ENCODE measurements around the gene AEN. TPM values are rescaled to one million over a fixed set of nuclear protein-coding genes. Genes with fewer than 3 reads are reported as not detected.
A peak's percentile ranks its signal among the peaks of the same experiment; 100 is the strongest.

Gene AEN
- polyA plus RNA-seq, 2 of the 4 experiments (the other 2 are of a cell fraction), result 57.2 to 74.9 TPM

DNA sequence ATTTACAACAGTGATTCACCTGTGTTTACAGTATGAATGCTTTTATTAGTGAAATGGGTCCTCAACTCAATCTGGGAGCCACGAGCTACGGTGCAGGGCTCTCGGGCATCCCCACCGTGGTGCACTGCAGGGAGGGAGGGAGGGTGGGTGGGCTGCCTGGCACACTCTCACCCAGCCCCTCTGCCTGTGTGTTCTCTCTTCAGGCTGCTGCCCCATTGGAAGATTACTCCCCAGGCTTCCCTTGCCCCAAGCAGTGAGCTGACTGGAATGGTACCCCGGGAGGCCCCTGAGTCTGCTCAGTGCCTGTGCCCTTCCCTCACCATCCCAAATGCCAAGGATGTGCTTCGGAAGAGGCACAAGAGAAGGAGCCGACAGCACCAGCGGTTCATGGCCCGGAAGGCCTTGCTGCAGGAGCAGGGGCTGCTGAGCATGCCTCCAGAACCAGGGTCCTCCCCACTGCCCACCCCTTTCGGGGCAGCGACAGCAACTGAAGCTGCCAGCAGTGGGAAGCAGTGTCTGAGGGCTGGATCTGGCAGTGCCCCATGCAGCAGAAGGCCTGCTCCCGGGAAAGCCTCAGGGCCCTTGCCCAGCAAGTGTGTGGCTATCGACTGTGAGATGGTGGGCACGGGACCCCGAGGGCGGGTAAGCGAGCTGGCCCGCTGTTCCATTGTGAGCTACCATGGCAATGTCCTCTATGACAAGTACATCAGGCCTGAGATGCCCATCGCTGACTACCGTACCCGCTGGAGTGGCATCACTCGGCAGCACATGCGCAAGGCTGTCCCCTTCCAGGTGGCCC is 5.0 kb downstream of the AEN start:
- no peak for DNase-seq (ENCODE audit: low read depth in 1 of 2, low spot score in 1 of 2)
- ChIA-PET CTCF (interaction anchor here (3.0 kb wide), 1 partner anchor 12 kb away, joined by 12 read pairs; no protein-coding TSS in a partner anchor), POLR2A (interaction anchor here (1.1 kb wide), 1 partner anchor 9 kb away, joined by 3 read pairs; no protein-coding TSS in a partner anchor)
- Histone ChIP-seq H3K27ac (no peak overlapping the region), H3K4me3 (no peak overlapping the region), H3K4me2 (peak overlapping the region; percentile 16; the same call in 2 of the 3 replicates), H3K4me1 (peaks cover 84% of the 10 kb centered on the region), H3K9me3 (no peaks in the 10 kb centered on the region)
- TF ChIP-seq HOXB5 (CRISPR knock-in tag; IDR thresholded peaks at IDR 0.05) (no peak), POLR2A (IDR thresholded peaks at IDR 0.05; ENCODE audit: low read length) (no peak), MAZ (IDR thresholded peaks at IDR 0.05; ENCODE audit: borderline replicate concordance, low read depth, low read length) (no peak), EHF (CRISPR knock-in tag; IDR thresholded peaks at IDR 0.05) (no peak), CTCF (IDR thresholded peaks at IDR 0.05) (no peak), HMGXB4 (CRISPR knock-in tag; IDR thresholded peaks at IDR 0.05; ENCODE audit: borderline replicate concordance) (no peak), HDAC2 (IDR thresholded peaks at IDR 0.05) (no peak), MYC (IDR thresholded peaks at IDR 0.05; ENCODE audit: borderline replicate concordance, low read length) (no peak), CHD4 (IDR thresholded peaks at IDR 0.05; ENCODE audit: borderline replicate concordance) (no peak), RFX5 (IDR thresholded peaks at IDR 0.05) (no peak), KDM1A (IDR thresholded peaks at IDR 0.05; ENCODE audit: low read depth) (no peak), SMC3 (IDR thresholded peaks at IDR 0.05) (no peak), RCOR1 (IDR thresholded peaks at IDR 0.05; ENCODE audit: low read depth, low read length) (no peak), FOSL2 (IDR thresholded peaks at IDR 0.05) (no peak), FOSL2 (CRISPR knock-in tag; IDR thresholded peaks at IDR 0.05) (no peak)
- TF ChIP-seq, protein P1, sequence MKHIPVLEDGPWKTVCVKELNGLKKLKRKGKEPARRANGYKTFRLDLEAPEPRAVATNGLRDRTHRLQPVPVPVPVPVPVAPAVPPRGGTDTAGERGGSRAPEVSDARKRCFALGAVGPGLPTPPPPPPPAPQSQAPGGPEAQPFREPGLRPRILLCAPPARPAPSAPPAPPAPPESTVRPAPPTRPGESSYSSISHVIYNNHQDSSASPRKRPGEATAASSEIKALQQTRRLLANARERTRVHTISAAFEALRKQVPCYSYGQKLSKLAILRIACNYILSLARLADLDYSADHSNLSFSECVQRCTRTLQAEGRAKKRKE (CRISPR knock-in tag; IDR thresholded peaks at IDR 0.05; ENCODE audit: low read depth), result no peak
- TF ChIP-seq, protein P2, sequence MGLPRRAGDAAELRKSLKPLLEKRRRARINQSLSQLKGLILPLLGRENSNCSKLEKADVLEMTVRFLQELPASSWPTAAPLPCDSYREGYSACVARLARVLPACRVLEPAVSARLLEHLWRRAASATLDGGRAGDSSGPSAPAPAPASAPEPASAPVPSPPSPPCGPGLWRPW (IDR thresholded peaks at IDR 0.05), result no peak
- no peak for FAIRE-seq
- 88% methylated on average over 21 of the region's 23 CpGs for WGBS (ENCODE audit: missing lambda C conversion rate)
- no peak for ATAC-seq

- Histone ChIP-seq H3K27ac (no peak overlapping the region), H3K9me3 (no peaks in the 10 kb centered on the region), H3K4me2 (peak overlapping the region; percentile 16; the same call in 2 of the 3 replicates), H3K4me1 (peaks cover 84% of the 10 kb centered on the region), H3K4me3 (no peak overlapping the region)
- ATAC-seq (no peak), FAIRE-seq (no peak), DNase-seq (ENCODE audit: low read depth in 1 of 2, low spot score in 1 of 2) (no peak)
- TF ChIP-seq ZNF302 (CRISPR knock-in tag; IDR thresholded peaks at IDR 0.05), result no peak
- TF ChIP-seq JUNB (IDR thresholded peaks at IDR 0.05), result no peak
- no peak for TF ChIP-seq HOXB5 (CRISPR knock-in tag; IDR thresholded peaks at IDR 0.05)
- TF ChIP-seq, protein P3, sequence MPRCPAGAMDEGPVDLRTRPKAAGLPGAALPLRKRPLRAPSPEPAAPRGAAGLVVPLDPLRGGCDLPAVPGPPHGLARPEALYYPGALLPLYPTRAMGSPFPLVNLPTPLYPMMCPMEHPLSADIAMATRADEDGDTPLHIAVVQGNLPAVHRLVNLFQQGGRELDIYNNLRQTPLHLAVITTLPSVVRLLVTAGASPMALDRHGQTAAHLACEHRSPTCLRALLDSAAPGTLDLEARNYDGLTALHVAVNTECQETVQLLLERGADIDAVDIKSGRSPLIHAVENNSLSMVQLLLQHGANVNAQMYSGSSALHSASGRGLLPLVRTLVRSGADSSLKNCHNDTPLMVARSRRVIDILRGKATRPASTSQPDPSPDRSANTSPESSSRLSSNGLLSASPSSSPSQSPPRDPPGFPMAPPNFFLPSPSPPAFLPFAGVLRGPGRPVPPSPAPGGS (IDR thresholded peaks at IDR 0.05), result no peak
- no peak for TF ChIP-seq FOSB (CRISPR knock-in tag; IDR thresholded peaks at IDR 0.05)
- no peak for TF ChIP-seq EHMT2 (IDR thresholded peaks at IDR 0.05; ENCODE audit: low read depth)
- TF ChIP-seq NFE2L2 (conservative IDR thresholded peaks at IDR 0.05; ENCODE audit: low read length), result no peak
- TF ChIP-seq CBX2 (IDR thresholded peaks at IDR 0.05; ENCODE audit: borderline replicate concordance, low read depth), result no peak
- no peak for TF ChIP-seq FOXS1 (CRISPR knock-in tag; IDR thresholded peaks at IDR 0.05)
- TF ChIP-seq USF2 (IDR thresholded peaks at IDR 0.05), result no peak
- TF ChIP-seq HOXA7 (CRISPR knock-in tag; IDR thresholded peaks at IDR 0.05), result no peak
- TF ChIP-seq, protein P2 (IDR thresholded peaks at IDR 0.05), result no peak
- no peak for TF ChIP-seq MYC (IDR thresholded peaks at IDR 0.05; ENCODE audit: borderline replicate concordance, low read length)
- TF ChIP-seq PBX3 (IDR thresholded peaks at IDR 0.05), result no peak
- no peak for TF ChIP-seq HEYL (CRISPR knock-in tag; IDR thresholded peaks at IDR 0.05)
- no peak for TF ChIP-seq GATA3 (IDR thresholded peaks at IDR 0.05; ENCODE audit: borderline replicate concordance)
- WGBS (ENCODE audit: missing lambda C conversion rate), result 95% methylated on average over 1 of the region's 1 CpG
- POLR2A ChIA-PET, result no interaction called here
- CTCF ChIA-PET, result interaction anchor here (1.0 to 3.0 kb wide), 2 partner anchors 13 to 28 kb away, joined by 4 to 12 read pairs; no protein-coding TSS in a partner anchor
Measured at GRCh38 chr15:88627463-88627862, 6.3 kb downstream of the AEN start.
